ENCODE measurements around the gene GNG4. TPM values are rescaled to one million over a fixed set of nuclear protein-coding genes. Genes with fewer than 3 reads are reported as not detected.

Gene GNG4
- total RNA-seq, 2 experiments from 2014 or later: not detected

GRCh38 chr1:235657269-235657668 is 7.7 kb upstream of the GNG4 start:
- H2AFZ ChIP-seq (ENCODE audit: low read length): no peak overlapping the region
- no peaks in the 10 kb centered on the region for H4K20me1 ChIP-seq (ENCODE audit: insufficient read depth, low read length)
- no peaks in the 10 kb centered on the region for H3K9me2 ChIP-seq (ENCODE audit: insufficient read depth, low read length)
- DNase-seq (ENCODE audit: low spot score): no peak
- H3K4me3 ChIP-seq (ENCODE audit: low read depth, low read length, poor library complexity, severe bottlenecking): no peak overlapping the region
- no peaks in the 10 kb centered on the region for H3K4me1 ChIP-seq (ENCODE audit: insufficient read depth, low read length, poor library complexity, severe bottlenecking)
- no TSS peak for BruUV-seq (replicated peaks)
- intact Hi-C loops (cut with micrococcal nuclease; ENCODE audit: unreplicated experiment): no loop called here
- H3K4me2 ChIP-seq (ENCODE audit: low read length): no peak overlapping the region
- CTCF ChIA-PET (ENCODE audit: unreplicated experiment): no interaction called here
- H3K9me3 ChIP-seq (ENCODE audit: low read length): no peaks in the 10 kb centered on the region
- POLR2A ChIA-PET: interaction anchor here (0.6 to 1.3 kb wide), 4 partner anchors 23 to 240 kb away, joined by 3 to 5 read pairs (median 4); no protein-coding TSS in a partner anchor
- no peak for TF ChIP-seq EZH2phosphoT487 (IDR thresholded peaks at IDR 0.05; ENCODE audit: borderline replicate concordance, low read depth, low read length)
- TF ChIP-seq CTCF (conservative IDR thresholded peaks at IDR 0.05; ENCODE audit: low read length): no peak
- H3K27ac ChIP-seq (ENCODE audit: low read depth, low read length, poor library complexity, severe bottlenecking): no peak overlapping the region
- no peaks in the 10 kb centered on the region for H3K36me3 ChIP-seq (ENCODE audit: insufficient read depth, low read length)
- no peaks in the 10 kb centered on the region for H3K79me2 ChIP-seq (ENCODE audit: insufficient read depth, low read depth, low read length)

- no TSS peak for BruUV-seq (replicated peaks)
- Histone ChIP-seq H3K27ac (ENCODE audit: low read depth, low read length, poor library complexity, severe bottlenecking) (no peak overlapping the region), H2AFZ (ENCODE audit: low read length) (no peak overlapping the region), H3K9me2 (ENCODE audit: insufficient read depth, low read length) (no peaks in the 10 kb centered on the region), H3K4me2 (ENCODE audit: low read length) (no peak overlapping the region), H3K4me1 (ENCODE audit: insufficient read depth, low read length, poor library complexity, severe bottlenecking) (no peaks in the 10 kb centered on the region), H3K9me3 (ENCODE audit: low read length) (no peaks in the 10 kb centered on the region), H3K36me3 (ENCODE audit: insufficient read depth, low read length) (no peaks in the 10 kb centered on the region), H3K4me3 (ENCODE audit: low read depth, low read length, poor library complexity, severe bottlenecking) (no peak overlapping the region), H3K79me2 (ENCODE audit: insufficient read depth, low read depth, low read length) (no peaks in the 10 kb centered on the region), H4K20me1 (ENCODE audit: insufficient read depth, low read length) (no peaks in the 10 kb centered on the region)
- no peak for DNase-seq (ENCODE audit: low spot score)
- no peak for TF ChIP-seq EZH2phosphoT487 (IDR thresholded peaks at IDR 0.05; ENCODE audit: borderline replicate concordance, low read depth, low read length)
- ChIA-PET CTCF (ENCODE audit: unreplicated experiment) (no interaction called here), POLR2A (no interaction called here)
- intact Hi-C loops (cut with micrococcal nuclease; ENCODE audit: unreplicated experiment): no loop called here
Measured at GRCh38 chr1:235652364-235652763, 2.8 kb upstream of the GNG4 start.

- no peak overlapping the region for H3K4me2 ChIP-seq (ENCODE audit: low read length)
- TF ChIP-seq EZH2phosphoT487 (IDR thresholded peaks at IDR 0.05; ENCODE audit: borderline replicate concordance, low read depth, low read length) (no peak), CTCF (conservative IDR thresholded peaks at IDR 0.05; ENCODE audit: low read length) (no peak)
- no peak overlapping the region for H3K27ac ChIP-seq (ENCODE audit: low read depth, low read length, poor library complexity, severe bottlenecking)
- H3K79me2 ChIP-seq (ENCODE audit: insufficient read depth, low read depth, low read length): no peaks in the 10 kb centered on the region
- no peaks in the 10 kb centered on the region for H3K4me1 ChIP-seq (ENCODE audit: insufficient read depth, low read length, poor library complexity, severe bottlenecking)
- intact Hi-C loops (cut with micrococcal nuclease; ENCODE audit: unreplicated experiment): no loop called here
- H3K9me2 ChIP-seq (ENCODE audit: insufficient read depth, low read length): no peaks in the 10 kb centered on the region
- CTCF ChIA-PET (ENCODE audit: unreplicated experiment): no interaction called here
- H2AFZ ChIP-seq (ENCODE audit: low read length): no peak overlapping the region
- no peak for DNase-seq (ENCODE audit: low spot score)
- H4K20me1 ChIP-seq (ENCODE audit: insufficient read depth, low read length): no peaks in the 10 kb centered on the region
- no TSS peak for BruUV-seq (replicated peaks)
- H3K36me3 ChIP-seq (ENCODE audit: insufficient read depth, low read length): no peaks in the 10 kb centered on the region
- no peaks in the 10 kb centered on the region for H3K9me3 ChIP-seq (ENCODE audit: low read length)
- POLR2A ChIA-PET: interaction anchor here (0.6 kb wide), 1 partner anchor 79 kb away, joined by 3 read pairs; no protein-coding TSS in a partner anchor
- H3K4me3 ChIP-seq (ENCODE audit: low read depth, low read length, poor library complexity, severe bottlenecking): no peak overlapping the region
Measured at GRCh38 chr1:235651170-235651806, 1.7 kb upstream of the GNG4 start.

Measured in OCI-LY7 (cell line).